GM19238 (cell line): Measurements from ENCODE around the gene SYNJ2BP.
"Not testable (repeated sequence)": the region's sequence is repeated elsewhere in the genome, so short reads cannot be mapped to it uniquely, and the experiment has no call there.

ENCODE experiments used
- DNase-seq: peaks from one replicate; pipeline ENCODE4 v3.0.0; 2011; ENCODE audit warnings: low spot score; ENCODE audit not compliant: insufficient read length

The SYNJ2BP gene

DNA sequence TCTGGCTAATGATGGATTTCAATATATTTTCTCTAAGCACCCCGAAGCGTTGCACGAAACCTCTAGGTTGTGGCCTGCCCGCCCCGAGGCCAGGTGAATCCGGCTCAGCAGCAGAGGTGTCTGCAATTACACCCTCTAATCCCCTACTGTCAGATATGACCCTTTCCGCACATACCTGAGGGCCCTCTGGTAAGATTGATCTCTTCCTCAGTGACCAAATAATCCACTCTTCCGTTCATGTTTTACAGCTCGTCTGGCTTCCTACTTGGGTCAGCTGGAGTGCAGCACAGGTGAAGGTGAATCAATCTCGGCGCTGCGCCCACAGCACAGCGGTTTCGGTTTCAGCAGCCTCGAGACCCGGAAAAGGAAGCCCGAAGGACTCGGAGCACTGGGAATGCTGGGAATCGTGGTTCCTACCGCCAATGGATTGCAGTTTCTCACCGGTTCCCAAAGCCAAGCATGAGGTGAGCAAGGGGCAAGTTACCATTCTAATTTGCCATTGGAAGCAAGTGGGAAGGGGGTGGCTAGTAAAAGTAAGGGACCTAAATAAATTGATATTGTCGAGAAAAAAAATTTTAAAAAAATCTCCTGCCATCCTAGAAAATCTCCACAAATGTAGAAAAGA lies at the start of gene SYNJ2BP:
SYNJ2BP (minus strand) TSS at position 366 of the 625 bp plus-strand sequence; CDS start at position 239, 127 bp downstream.
- peak; percentile 51 for DNase-seq

DNA sequence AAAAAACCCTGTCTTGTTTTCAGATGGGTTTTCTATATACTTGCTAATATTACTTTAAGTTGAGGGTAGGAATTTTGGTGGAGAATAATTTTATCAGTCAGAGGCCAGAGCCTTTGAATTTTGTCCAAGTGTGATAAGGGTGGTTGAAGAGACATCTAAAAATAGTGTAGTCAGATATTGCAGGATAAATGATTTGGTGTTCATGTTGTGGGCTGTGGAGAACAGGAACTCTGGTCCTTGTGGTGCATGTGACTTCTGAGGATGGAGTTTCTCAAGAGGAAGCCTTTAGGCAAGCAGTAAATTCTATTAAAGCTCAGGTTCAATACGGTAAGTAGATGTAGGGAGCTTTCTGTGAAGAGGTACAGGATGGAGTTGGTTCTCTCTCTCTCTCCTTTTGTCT lies 37.8 kb upstream of the SYNJ2BP start:
- no peak for DNase-seq

DNA sequence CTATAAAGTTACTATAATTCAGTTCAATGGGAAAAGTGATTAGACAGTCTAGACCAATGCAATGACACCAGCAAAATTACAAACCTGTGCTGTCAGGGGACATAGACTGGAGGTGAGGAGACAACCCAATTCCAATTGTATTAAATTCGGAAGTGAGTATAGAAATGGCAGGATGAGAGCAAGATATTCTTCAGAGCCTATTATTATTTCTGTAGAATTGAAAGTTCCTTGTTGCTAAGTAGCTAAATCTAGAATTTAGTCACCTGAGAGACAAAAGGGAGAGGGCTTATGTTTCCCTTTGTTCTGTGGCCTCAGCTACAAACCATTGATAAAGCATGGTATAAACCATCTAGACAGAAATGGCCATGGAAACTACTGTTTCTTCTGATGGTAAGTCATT lies 35.0 kb upstream of the SYNJ2BP start, which contains the start of gene ADAM21:
ADAM21 (plus strand) TSS at position 301 of the 400 bp plus-strand sequence. CDS start 5,326 bp downstream, outside the sequence.
- DNase-seq = no peak

GRCh38 chr14:70448633-70449340 lies 31.9 kb upstream of the SYNJ2BP start:
- no peak for DNase-seq

DNA sequence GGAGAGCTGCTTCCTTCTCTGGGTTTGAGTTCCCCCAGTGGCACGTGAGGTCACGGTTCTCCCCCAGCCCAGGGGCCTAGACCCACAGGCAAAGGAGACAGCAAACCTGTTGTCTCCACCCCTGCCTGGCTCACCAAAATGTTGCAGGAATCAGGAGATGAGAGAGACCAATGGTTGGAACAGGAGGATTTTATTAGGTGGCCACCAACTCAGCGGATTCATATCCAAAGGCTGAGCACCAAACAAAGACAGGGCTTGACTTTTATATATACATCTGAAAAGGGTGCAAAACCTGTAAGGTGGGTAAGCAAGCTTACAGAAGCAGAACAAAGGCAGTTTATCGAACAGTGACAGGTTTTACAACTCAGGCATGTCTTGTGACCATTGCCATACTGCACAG lies 25.9 kb upstream of the SYNJ2BP start:
- DNase-seq = no peak

DNA sequence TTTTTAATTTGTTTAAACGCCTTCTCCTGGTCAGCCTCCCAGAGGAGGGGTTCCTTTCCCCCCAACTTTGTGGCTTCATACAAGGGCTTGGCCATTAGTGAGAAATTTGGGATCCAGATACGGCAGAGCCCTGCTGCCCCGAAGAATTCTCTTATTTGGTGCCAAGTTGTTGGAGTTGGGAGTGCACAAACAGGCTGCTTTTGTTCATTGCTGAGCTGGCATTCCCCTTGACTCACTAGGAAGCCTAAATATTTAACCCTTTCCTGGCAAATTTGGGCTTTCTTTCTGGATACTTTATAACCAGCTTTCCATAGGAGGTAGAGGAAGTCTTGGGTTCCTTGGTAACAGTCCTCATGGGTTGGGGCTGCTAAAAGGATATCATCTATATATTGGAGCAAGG lies 24.8 kb upstream of the SYNJ2BP start:
- no peak for DNase-seq

GRCh38 chr14:70436867-70437266 lies 20.0 kb upstream of the SYNJ2BP start:
- no peak for DNase-seq

DNA sequence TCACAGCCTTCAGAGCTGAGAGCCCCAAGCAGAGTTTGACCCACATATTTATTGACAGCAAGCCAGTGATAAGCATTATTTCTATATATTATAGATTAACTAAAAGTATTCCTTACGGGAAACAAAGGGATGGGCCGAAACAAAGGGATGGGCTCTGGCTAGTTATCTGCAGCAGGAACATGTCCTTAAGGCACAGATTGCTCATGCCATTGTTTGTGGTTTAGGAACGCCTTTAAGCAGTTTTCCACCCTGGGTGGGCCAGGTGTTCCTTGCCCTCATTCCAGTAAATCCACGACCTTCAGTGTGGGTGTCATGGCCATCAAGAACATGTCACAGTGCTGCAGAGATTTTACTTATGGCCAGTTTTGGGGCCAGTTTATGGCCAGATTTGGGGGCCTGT lies 9.7 kb upstream of the SYNJ2BP start:
- DNase-seq = not testable (repeated sequence)

DNA sequence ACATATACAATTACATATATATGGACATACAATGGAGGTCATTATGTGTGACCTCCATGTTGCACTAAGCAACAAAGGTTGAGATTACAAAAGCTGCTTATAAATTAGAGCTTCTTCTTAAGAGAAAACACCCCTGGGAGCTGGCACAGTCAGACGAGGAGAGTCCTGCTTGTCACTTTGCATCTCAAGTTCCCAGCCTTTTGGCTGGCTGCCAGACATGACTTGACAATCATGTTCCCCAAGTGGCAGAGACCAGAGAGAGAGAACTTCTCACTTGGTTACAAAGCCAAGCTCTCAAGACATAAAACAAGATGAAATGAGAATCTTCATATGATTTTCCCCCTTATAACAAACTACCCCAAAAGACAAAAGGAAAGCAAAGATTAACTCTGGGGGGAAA lies 8.5 kb upstream of the SYNJ2BP start:
- no peak for DNase-seq

DNA sequence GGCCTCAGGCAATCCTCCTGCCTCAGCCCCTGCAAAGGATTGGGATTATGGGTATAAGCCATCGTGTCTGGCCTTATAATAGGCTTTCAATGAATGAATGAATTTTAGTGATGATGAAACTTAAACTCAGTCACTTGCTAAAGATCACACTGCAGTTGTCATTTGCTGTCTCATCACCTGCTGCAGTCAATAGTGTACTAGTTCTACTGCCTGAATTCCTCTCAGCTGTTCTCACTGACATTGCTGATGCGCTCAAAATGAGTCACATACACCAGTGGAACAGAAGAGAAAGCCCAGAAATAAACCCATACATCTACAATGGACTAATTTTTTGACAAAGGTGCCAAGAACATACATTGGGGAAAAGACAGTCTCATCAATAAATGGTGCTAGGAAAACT lies 5.6 kb upstream of the SYNJ2BP start:
- no peak for DNase-seq

- DNase-seq = not testable (repeated sequence)
Observed at GRCh38 chr14:70419270-70419931, 2.5 kb upstream of the SYNJ2BP start.

DNA sequence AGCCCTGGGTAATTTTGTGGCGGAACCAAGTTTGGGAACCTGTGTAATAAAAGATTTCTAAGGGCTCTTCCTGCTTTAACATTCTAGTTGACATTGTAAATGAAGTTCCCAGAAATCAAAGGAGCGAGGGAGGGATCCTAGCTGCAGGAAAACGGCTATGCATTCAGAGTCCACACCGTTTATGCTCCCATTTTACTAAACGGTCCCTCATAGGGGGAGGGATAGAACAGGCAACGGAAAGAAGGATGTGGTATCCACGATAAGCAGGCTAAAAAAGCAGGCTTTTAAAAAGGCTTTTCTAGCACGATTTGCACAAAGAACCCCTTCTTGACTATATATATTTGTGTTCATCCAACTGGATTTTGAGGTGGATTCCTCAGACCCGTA lies 559 bp downstream of the SYNJ2BP start:
- DNase-seq = no peak

DNA sequence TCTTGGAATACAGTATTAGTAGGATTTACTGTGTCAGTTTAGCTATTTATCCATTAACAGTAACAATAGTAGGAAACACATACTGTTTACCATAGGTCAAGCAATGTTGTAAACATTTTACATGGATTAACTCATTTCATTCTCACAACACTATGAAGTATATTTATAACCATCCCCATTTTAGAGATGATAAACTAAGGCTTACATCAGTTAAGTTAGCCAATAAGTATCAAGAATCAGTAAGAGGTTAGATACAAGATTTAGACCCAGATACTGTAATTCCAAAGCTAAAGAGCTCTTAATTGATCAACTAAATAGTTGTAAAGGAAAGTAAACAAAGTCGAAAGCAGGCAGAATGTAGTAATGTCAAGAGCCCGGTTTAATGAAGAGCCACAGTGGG lies 1.1 kb downstream of the SYNJ2BP start:
- DNase-seq = no peak

DNA sequence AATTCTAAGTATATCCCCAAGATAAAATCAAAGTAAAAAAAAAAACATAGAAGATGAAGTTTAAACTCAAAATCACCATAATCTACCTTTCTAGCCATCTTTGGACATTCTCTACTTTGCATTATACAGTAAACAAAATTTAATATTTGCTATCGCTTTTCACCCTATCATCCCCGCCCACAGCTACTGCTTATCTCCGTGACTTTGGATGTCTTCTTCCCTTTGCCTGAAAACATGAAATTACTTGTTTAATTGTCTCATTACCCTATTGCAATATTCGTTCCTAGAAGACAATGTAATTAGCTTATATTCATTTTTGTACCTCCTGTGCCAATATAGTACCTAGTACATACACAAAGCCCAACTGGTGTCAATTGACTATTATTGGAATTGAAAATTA lies 9.3 kb downstream of the SYNJ2BP start:
- no peak for DNase-seq

DNA sequence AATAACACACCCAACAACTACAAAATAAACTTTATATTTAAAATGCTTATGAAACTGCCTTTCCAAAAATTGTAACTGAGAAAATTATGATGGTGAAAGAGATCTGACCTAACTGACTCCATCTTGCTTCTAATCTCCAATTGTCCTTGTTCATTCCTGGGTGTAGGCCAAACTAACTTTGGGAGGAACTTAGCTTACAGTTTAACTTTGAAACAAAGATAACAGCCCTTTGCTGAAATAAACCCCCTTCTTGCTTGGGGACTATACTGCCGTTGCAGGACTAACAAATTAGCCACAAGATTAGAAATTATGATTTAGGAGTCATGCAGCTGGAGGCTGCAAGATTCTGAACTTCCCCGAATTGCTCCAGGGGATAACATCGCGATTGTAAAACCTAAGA lies 10.7 kb downstream of the SYNJ2BP start:
- DNase-seq = not testable (repeated sequence)

GRCh38 chr14:70403335-70403734 lies 13.6 kb downstream of the SYNJ2BP start:
- not testable (repeated sequence) for DNase-seq

DNA sequence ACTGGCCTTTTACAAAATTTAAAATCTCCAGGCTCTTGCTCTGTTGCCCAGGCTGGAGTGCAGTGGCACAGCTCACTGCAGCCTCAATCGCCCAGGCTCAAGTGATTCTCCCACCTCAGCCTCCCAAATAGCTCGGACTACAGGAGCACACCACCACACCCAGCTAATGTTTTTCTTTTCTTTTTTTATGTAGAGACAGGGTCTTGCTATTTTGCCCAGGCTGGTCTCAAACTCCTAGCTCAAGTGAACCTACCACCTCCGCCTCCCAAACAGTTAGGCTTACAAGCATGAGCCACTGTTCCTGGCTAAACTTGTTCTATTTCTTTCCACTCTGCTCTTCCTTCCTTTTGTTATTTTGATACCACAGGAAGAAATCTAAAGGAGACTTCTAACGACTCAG lies 15.2 kb downstream of the SYNJ2BP start:
- no peak for DNase-seq

- DNase-seq = no peak
Observed at GRCh38 chr14:70398706-70399431, 18.0 kb downstream of the SYNJ2BP start.

- DNase-seq = no peak
Observed at GRCh38 chr14:70398280-70398679, 18.6 kb downstream of the SYNJ2BP start.

DNA sequence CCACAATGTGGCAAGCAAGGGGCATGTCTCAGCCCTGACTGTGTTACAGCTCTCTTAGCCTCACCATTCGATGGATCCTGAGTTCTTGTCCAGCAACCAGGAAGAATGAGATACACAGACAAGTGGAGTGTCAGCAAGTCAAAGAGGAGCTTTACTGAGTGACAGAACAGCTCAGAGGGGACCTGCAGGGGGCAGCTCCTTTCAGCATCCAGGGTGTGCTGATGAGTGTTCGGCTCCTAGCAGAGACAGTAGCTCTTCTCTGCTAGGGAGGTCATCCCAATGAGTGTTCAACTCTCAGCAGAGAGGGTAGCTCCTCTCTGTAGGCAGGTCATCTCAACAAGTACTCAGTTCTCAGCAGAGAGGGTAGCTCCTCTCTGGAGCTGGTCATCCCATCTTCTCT lies 19.1 kb downstream of the SYNJ2BP start:
- no peak for DNase-seq

- DNase-seq = no peak
Observed at GRCh38 chr14:70394674-70395306, 22.1 kb downstream of the SYNJ2BP start.
